ENCODE measurements around the gene TRUB1.

DNA sequence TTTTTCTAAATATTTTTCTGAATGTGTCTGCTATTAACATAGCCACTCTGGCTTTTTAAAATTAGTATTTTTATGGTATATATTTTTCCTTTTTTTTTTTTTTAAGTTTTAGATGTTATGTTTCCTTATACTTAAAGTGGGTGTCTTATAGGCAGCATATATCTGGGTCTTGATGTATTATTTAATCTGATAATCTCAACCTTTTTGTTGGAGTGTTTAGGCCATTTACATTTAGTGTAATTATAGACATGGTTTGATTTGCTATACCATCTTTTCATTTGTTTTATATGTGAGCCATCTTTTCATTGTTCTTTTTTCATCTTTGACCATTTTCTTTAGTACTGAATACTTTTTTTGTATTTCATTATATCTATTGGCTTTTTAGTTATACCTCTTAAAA lies 45.0 kb downstream of the TRUB1 start:
- TF ChIP-seq, protein P1, sequence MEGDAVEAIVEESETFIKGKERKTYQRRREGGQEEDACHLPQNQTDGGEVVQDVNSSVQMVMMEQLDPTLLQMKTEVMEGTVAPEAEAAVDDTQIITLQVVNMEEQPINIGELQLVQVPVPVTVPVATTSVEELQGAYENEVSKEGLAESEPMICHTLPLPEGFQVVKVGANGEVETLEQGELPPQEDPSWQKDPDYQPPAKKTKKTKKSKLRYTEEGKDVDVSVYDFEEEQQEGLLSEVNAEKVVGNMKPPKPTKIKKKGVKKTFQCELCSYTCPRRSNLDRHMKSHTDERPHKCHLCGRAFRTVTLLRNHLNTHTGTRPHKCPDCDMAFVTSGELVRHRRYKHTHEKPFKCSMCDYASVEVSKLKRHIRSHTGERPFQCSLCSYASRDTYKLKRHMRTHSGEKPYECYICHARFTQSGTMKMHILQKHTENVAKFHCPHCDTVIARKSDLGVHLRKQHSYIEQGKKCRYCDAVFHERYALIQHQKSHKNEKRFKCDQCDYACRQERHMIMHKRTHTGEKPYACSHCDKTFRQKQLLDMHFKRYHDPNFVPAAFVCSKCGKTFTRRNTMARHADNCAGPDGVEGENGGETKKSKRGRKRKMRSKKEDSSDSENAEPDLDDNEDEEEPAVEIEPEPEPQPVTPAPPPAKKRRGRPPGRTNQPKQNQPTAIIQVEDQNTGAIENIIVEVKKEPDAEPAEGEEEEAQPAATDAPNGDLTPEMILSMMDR (IDR thresholded peaks at IDR 0.05; ENCODE audit: extremely low read depth in 1 of 2, insufficient read depth in 1 of 2, low read depth in 1 of 2, low read length in 2 of 2) = no peak
- TF ChIP-seq, protein P2, sequence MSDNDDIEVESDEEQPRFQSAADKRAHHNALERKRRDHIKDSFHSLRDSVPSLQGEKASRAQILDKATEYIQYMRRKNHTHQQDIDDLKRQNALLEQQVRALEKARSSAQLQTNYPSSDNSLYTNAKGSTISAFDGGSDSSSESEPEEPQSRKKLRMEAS (IDR thresholded peaks at IDR 0.05; ENCODE audit: insufficient read depth, insufficient read length) = no peak
- no peak for TF ChIP-seq POLR2A (IDR thresholded peaks at IDR 0.05; ENCODE audit: low read depth, low read length)
- no peak for TF ChIP-seq EZH2 (IDR thresholded peaks at IDR 0.05; ENCODE audit: borderline replicate concordance, low read depth, low read length, severe bottlenecking)
- TF ChIP-seq FOS (IDR thresholded peaks at IDR 0.05; ENCODE audit: borderline replicate concordance, insufficient read depth, low read length) = no peak
- TF ChIP-seq POLR2AphosphoS5 (IDR thresholded peaks at IDR 0.05; ENCODE audit: insufficient read depth, low read depth, low read length) = no peak
- no peak for TF ChIP-seq MYC (IDR thresholded peaks at IDR 0.05; ENCODE audit: low read depth, low read length)
